ENCODE measurements around the gene PIK3C3.

PIK3C3 gene

GRCh38 chr18:42082415-42083234, 127.6 kb downstream of the PIK3C3 start:
- no peak for TF ChIP-seq CTCF (IDR thresholded peaks at IDR 0.05)
- Histone ChIP-seq H3K27ac (no peak overlapping the region), H3K4me3 (ENCODE audit: low read depth in 1 of 2, low read length in 1 of 2) (no peak overlapping the region), H3K9me3 (no peaks in the 10 kb centered on the region), H3K27me3 (no peaks in the 10 kb centered on the region), H3K4me1 (ENCODE audit: control insufficient read depth in 1 of 2, insufficient read depth in 1 of 2, low read depth in 1 of 2, low read length in 1 of 2) (no peaks in the 10 kb centered on the region), H3K36me3 (peaks cover 51% of the 10 kb centered on the region)

DNA sequence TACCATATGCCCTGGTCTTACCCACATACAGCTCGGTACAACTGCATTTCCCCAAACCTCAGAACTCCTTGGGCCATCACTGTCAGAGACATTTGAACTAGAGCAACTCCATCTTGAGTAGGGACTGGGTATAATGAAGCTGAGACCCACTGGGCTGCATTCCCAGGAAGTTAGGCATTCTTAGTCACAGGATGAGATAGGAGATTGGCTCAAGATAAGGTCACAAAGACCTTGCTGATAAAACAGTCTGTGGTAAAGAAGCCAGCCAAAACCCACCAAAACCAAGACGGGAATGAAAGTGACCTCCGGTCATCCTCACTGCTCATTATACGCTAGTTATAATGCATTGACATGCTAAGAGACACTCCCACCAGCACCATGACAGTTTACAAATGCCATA, 131.3 kb downstream of the PIK3C3 start:
- Histone ChIP-seq H3K9me3 (no peaks in the 10 kb centered on the region), H3K27ac (no peak overlapping the region)

DNA sequence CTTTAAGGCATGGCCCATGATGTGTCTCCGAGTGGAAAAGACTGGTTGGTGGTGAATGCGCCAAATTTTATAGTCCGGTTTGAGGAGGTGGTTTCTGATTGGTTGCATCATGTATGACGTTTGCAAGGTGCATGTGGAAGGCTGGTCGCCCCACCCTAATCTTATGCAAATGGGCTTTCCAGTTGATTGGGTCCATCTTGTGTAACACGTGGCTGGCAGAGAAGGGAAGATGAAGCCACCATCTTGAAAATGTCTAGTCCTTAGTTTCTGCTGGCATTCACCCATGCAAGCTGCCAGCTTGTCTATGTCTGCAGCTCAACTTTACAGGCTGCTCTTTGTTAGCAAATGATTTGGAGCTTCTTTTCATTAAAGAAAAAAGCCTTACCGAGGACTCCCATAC, 132.2 kb downstream of the PIK3C3 start:
- no peak for TF ChIP-seq CTCF (IDR thresholded peaks at IDR 0.05)
- Histone ChIP-seq H3K4me1 (ENCODE audit: control insufficient read depth in 1 of 2, insufficient read depth in 1 of 2, low read depth in 1 of 2, low read length in 1 of 2) (no peaks in the 10 kb centered on the region), H3K27me3 (no peaks in the 10 kb centered on the region), H3K9me3 (no peaks in the 10 kb centered on the region), H3K27ac (no peak overlapping the region), H3K4me3 (ENCODE audit: low read depth in 1 of 2, low read length in 1 of 2) (no peak overlapping the region), H3K36me3 (peaks cover 18% of the 10 kb centered on the region)

More for the DNA sequence above, 131.3 kb downstream of the PIK3C3 start:
- TF ChIP-seq CTCF (IDR thresholded peaks at IDR 0.05): no peak
- H3K36me3 ChIP-seq: peaks cover 25% of the 10 kb centered on the region
- no peaks in the 10 kb centered on the region for H3K27me3 ChIP-seq
- no peaks in the 10 kb centered on the region for H3K4me1 ChIP-seq (ENCODE audit: control insufficient read depth in 1 of 2, insufficient read depth in 1 of 2, low read depth in 1 of 2, low read length in 1 of 2)
- no peak overlapping the region for H3K4me3 ChIP-seq (ENCODE audit: low read depth in 1 of 2, low read length in 1 of 2)

GRCh38 chr18:42087876-42088275, 132.8 kb downstream of the PIK3C3 start:
- Histone ChIP-seq H3K4me3 (ENCODE audit: low read depth in 1 of 2, low read length in 1 of 2) (no peak overlapping the region), H3K9me3 (no peaks in the 10 kb centered on the region), H3K27me3 (no peaks in the 10 kb centered on the region), H3K36me3 (peaks cover 14% of the 10 kb centered on the region), H3K27ac (no peak overlapping the region), H3K4me1 (ENCODE audit: control insufficient read depth in 1 of 2, insufficient read depth in 1 of 2, low read depth in 1 of 2, low read length in 1 of 2) (peaks cover 0 to 6% of the 10 kb centered on the region in 2 experiments)
- TF ChIP-seq CTCF (IDR thresholded peaks at IDR 0.05): no peak

DNA sequence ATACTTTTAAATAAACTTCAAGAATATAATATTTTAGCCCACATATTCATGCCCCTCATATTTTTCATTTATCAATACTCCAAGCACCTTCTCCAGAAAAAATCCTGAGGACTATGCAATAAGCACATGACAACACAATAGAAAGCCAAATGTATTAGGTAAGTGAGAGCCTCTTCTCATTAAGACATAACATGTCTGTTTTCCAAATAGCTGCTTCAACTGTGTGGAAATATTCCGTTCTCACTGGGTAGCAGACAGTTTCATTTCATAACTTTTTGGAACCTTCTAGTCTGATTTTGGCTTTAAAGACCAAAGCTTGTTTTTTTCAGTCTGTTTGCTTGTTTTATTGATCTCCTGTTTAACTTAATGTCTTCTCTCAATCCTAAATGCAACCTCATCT, 137.8 kb downstream of the PIK3C3 start:
- no peak overlapping the region for H3K27ac ChIP-seq
- peaks cover 0 to 8% of the 10 kb centered on the region in 2 experiments for H3K4me1 ChIP-seq (ENCODE audit: control insufficient read depth in 1 of 2, insufficient read depth in 1 of 2, low read depth in 1 of 2, low read length in 1 of 2)
- H3K4me3 ChIP-seq (ENCODE audit: low read depth in 1 of 2, low read length in 1 of 2): no peak overlapping the region
- H3K36me3 ChIP-seq: no peaks in the 10 kb centered on the region
- H3K9me3 ChIP-seq: no peaks in the 10 kb centered on the region
- TF ChIP-seq CTCF (IDR thresholded peaks at IDR 0.05): no peak
- H3K27me3 ChIP-seq: no peaks in the 10 kb centered on the region
